GM12878 (cell line): ENCODE results near the gene UXS1. TPM values are rescaled to one million over a fixed set of nuclear protein-coding genes. Genes with fewer than 3 reads are reported as not detected.

Source experiments
- BCL11A ChIP-seq: IDR thresholded peaks from 2 replicates; pipeline ENCODE4 v1.6.1; 2011; ENCODE audit warnings: low read depth, low read length
- CHD1 ChIP-seq: IDR thresholded peaks from 2 replicates; pipeline ENCODE4 v1.6.1; 2012; ENCODE audit warnings: low read depth, low read length, improper control_type of control experiment
- CHD2 ChIP-seq: IDR thresholded peaks from 2 replicates; pipeline ENCODE4 v1.6.1; 2011; ENCODE audit warnings: low read depth, low read length, improper control_type of control experiment, borderline replicate concordance
- MYC ChIP-seq: IDR thresholded peaks from 2 replicates; pipeline ENCODE4 v1.6.1; 2011; ENCODE audit warnings: mild to moderate bottlenecking, low read length, moderate library complexity, inconsistent platforms; ENCODE audit not compliant: insufficient read depth, insufficient replicate concordance, insufficient read length, severe bottlenecking
- NFIC ChIP-seq: IDR thresholded peaks from 2 replicates; pipeline ENCODE4 v1.6.1; 2012; ENCODE audit warnings: low read depth, mild to moderate bottlenecking, inconsistent platforms, low read length, moderate library complexity
- NRF1 ChIP-seq: conservative IDR thresholded peaks from 2 replicates; pipeline ENCODE4 v1.6.1; 2011; ENCODE audit warnings: mild to moderate bottlenecking, low read depth, low read length, improper control_type of control experiment
- STAT3 ChIP-seq: IDR thresholded peaks from 2 replicates; pipeline ENCODE4 v1.6.1; 2011; ENCODE audit warnings: low read depth, low read length, improper control_type of control experiment
- TAF1 ChIP-seq: IDR thresholded peaks from 2 replicates; pipeline ENCODE4 v1.6.1; 2011; ENCODE audit warnings: mild to moderate bottlenecking, low read depth, low read length, borderline replicate concordance
- ZBTB33 ChIP-seq: fragments of 450-650 bp; IDR thresholded peaks from 2 replicates; pipeline ENCODE4 v1.6.1; 2017; ENCODE audit warnings: mild to moderate bottlenecking
- polyA plus RNA-seq, 11 experiments: library from polyadenylated mRNA; depleted of rRNA in 4 of 11; unstranded in 6 of 11; stranded (reverse) in 5 of 11; fragments of >200 nt; fragmentation: Nextera tagmentation in 4 of 11; fragmentation: Illumina TruSeq in 1 of 11; extraction: Ambion mirVana in 4 of 11; extraction: Trizol in 1 of 11; gene quantifications; 1 replicate in 1 of 11; 2 replicates in 10 of 11; pipeline versions ENCODE4 v1.2.1 to v1.2.3, GENCODE V29; 2011 to 2016; ENCODE audit warnings: inconsistent platforms in 2 of 11, missing spikeins in 2 of 11, low read depth in 1 of 11
- total RNA-seq, 4 experiments: library from RNA; depleted of rRNA in 3 of 4; stranded (reverse); fragments of >200 nt in 3 of 4; fragmentation: Illumina TruSeq in 1 of 4; extraction: Trizol in 1 of 4; gene quantifications; 2 replicates each; pipeline versions ENCODE4 v1.2.1 to v1.2.3, GENCODE V29; 2013 to 2021
- TF ChIP-seq, protein P1 (sequence below): fragments of 450-650 bp; conservative IDR thresholded peaks from 2 replicates; pipeline ENCODE4 v1.6.1; 2017; ENCODE audit warnings: mild to moderate bottlenecking, moderate library complexity

Gene UXS1
- total and polyA plus RNA-seq, 10 of the 15 experiments (the other 5 are each of a cell fraction or from before 2014, with no cell fraction given): 6.0 to 25.4 (median 24.0) TPM

GRCh38 chr2:106143495-106144215, 50.4 kb downstream of the UXS1 start (continued):
- TF ChIP-seq ZBTB33: no peak
- no peak for TF ChIP-seq TAF1
- TF ChIP-seq MYC: no peak
- no peak for TF ChIP-seq CHD2
- no peak for TF ChIP-seq NFIC
- no peak for TF ChIP-seq NRF1
- TF ChIP-seq CHD1: no peak
- TF ChIP-seq STAT3: no peak
- no peak for TF ChIP-seq BCL11A
- TF ChIP-seq, protein P1, sequence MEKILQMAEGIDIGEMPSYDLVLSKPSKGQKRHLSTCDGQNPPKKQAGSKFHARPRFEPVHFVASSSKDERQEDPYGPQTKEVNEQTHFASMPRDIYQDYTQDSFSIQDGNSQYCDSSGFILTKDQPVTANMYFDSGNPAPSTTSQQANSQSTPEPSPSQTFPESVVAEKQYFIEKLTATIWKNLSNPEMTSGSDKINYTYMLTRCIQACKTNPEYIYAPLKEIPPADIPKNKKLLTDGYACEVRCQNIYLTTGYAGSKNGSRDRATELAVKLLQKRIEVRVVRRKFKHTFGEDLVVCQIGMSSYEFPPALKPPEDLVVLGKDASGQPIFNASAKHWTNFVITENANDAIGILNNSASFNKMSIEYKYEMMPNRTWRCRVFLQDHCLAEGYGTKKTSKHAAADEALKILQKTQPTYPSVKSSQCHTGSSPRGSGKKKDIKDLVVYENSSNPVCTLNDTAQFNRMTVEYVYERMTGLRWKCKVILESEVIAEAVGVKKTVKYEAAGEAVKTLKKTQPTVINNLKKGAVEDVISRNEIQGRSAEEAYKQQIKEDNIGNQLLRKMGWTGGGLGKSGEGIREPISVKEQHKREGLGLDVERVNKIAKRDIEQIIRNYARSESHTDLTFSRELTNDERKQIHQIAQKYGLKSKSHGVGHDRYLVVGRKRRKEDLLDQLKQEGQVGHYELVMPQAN: no peak
- TF ChIP-seq, all 136 proteins: peak for 0
